VCaP (cell line): Measurements from ENCODE around the gene INAFM1.
A peak's percentile ranks its signal among the peaks of the same experiment; 100 is the strongest.

Source experiments
- H3K27ac ChIP-seq: fragments of 450-650 bp; 2 replicates; pipeline ENCODE4 v1.5.1; 2017
- TF ChIP-seq, protein P1 (sequence below): fragments of 450-650 bp; conservative IDR thresholded peaks from 2 replicates; pipeline ENCODE4 v1.5.1; 2017; ENCODE audit warnings: mild to moderate bottlenecking, moderate library complexity

Gene INAFM1

DNA sequence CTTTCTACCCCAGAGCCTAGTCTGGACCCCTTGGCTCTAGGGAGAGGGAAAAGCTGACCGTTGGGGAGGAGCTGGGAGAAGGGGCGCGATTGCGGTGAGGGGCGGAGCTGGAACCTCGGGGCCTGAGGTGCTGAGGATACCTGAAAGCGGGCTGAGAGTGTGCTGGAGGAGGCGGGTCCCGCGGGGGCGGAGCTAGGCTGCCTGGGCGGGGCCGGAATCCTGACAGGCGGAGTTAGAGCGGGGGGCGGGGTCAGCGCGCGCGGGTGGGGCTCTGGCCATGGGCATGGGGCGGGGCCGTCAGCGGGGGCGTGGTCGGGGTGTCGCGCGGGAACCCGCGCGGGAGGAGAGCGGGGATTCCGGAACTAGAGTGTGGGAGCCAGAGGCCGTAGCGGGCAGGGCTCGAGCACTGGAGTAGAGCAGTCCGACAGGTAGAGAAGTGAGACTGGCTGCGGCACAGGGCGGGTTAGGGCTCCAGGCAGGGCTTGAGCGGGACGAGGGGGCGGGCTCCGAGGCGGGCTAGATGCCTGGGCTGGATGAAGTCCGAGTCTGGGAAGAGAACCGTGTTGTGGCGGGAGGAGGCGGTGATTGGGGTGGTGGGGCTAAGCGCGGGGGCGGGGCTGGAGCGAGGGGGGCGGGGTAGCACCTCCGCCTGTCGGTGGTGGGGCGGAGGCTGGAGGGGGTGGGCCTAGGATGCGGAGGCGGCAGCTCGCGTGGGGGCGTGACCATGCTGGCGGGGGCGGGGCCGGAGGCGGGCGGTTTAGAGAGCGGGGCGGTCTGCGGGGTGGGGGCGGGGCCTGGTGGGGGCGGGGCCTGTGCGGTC lies at the start of gene INAFM1:
INAFM1 (plus strand) TSS at position 815 of the 820 bp plus-strand sequence. CDS start 35 bp downstream, outside the sequence.
- TF ChIP-seq, protein P1, sequence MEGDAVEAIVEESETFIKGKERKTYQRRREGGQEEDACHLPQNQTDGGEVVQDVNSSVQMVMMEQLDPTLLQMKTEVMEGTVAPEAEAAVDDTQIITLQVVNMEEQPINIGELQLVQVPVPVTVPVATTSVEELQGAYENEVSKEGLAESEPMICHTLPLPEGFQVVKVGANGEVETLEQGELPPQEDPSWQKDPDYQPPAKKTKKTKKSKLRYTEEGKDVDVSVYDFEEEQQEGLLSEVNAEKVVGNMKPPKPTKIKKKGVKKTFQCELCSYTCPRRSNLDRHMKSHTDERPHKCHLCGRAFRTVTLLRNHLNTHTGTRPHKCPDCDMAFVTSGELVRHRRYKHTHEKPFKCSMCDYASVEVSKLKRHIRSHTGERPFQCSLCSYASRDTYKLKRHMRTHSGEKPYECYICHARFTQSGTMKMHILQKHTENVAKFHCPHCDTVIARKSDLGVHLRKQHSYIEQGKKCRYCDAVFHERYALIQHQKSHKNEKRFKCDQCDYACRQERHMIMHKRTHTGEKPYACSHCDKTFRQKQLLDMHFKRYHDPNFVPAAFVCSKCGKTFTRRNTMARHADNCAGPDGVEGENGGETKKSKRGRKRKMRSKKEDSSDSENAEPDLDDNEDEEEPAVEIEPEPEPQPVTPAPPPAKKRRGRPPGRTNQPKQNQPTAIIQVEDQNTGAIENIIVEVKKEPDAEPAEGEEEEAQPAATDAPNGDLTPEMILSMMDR, result no peak
- H3K27ac ChIP-seq, result peak within 1 kb of the TSS; percentile 74

- H3K27ac ChIP-seq, result peak overlapping the region; percentile 86
- TF ChIP-seq, protein P1, result peak; percentile 61
Observed at GRCh38 chr19:47225746-47226425, 48.8 kb upstream of the INAFM1 start.

DNA sequence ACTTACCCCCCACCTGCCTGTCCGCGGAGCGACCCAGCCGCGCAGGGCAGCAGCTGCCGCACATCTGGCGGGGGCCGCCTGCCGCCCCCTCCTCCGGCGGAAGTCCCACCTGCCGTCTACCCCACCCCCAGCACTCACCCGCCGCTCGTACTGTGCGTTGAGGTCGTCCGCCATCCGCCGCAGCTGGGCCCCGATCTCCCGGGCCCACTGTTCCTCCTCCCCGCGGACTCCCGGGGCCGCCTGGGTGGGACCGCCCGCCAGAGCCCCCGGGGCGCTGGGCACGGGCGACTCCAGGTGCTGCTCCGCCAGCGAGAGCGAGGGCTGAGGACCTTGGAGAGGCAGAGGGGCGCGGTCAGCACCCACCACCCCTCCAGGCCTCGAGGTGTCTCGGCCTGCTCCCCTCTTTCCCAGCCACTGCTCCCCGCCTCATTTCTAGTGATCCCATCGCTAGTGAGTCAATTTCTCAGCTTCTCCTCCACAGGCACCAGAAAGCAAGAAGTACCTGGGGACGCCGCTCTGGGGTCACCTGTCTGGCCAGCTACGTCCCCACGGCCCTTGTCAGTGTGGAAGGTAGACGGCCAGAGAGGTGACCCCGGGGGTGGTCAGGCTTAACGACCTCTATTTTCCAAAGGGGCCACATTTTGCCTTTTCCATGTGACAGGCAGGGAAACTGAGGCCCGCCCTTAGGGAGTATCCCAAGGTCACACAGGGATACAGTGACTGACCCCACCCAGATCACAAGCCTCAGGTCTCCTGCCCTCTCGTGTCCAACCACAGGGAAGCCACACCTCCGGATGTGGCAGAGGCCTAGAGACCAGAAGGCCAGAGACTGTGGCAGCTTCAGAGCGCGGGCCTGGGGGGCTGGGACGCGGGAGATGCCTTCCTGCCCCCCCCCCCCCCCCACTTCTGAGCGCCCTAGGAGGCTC lies 48.0 kb upstream of the INAFM1 start:
- TF ChIP-seq, protein P1, result no peak
- H3K27ac ChIP-seq, result peak overlapping the region; percentile 86

DNA sequence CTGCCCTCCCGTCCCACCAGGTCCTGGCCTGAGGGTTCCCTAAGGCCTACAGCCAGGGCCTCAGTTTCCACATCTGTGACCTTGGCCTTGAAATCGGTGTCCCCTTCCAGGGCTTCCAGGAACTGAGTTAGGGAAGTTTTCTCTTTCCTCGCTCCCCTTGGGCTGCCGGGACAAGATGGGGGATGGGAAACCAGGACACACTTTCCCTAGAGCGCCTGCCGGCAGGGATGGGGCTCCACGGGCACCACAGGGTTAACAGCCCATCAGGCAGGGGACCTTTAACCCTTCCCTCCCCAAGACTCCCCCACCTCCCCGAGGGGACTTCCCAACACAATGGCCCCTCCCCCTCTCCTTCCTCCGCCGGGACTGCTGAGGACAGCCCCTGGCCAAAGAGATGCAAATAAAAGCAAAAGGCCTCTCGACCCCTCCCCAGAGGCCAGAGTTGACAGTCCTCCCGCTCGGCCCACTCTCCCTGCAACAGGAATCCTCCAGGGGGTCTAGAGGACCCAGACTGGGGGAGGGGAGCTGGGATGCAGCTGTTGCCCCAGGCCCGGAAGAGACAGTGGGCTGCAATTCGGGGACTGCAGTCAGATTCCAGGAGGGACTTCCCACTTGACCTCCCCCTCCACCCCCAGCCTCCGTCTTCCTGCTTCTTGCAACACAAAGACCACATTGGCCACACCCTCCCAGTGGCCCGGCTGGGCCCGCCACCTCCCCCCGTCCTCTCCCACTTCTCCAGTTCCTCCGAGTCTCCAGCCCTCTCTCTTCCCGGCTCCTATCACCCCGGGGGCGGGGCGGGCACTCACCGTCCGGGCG lies 47.1 kb upstream of the INAFM1 start:
- TF ChIP-seq, protein P1, result no peak
- peak overlapping the region; percentile 86; the same call in 1 of the 2 replicates for H3K27ac ChIP-seq

DNA sequence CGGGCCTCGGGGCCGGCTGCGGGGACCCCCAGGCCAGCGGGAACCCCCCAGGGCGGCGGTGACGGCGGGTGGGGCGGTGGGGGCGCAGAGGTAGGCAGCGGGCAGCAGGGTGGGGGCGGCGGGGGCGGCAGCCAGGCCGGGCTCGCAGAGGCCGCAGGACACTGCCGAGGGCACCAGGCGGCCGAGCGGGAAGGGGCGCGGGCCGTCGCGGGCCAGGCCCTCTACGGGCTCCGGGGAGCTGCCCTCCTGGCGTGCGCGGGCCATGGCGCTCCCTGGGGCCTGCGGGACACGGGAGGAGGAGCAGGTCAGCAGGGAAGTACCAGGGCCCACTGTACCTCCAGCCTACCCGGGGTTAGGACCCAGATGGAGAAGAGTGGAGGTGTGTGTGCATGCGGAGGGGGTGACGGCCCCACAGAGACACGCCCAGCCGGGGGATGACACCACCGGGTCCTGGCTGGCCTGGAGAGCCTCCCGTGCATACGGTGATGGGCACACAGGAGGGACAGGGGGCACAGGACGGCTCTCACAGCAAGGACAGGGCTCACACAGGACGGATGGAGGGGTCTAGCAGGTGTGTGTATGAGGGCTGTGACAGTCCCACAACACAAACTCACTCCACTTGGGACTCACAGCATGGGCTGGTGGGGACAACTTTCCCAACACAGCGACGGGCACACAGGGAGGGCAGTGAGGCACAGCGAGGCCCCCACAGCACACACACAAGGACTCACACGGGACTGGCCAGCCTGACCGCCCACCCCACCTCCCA lies 46.3 kb upstream of the INAFM1 start:
- H3K27ac ChIP-seq, result peak overlapping the region; percentile 85; the same call in 1 of the 2 replicates
- TF ChIP-seq, protein P1, result no peak

DNA sequence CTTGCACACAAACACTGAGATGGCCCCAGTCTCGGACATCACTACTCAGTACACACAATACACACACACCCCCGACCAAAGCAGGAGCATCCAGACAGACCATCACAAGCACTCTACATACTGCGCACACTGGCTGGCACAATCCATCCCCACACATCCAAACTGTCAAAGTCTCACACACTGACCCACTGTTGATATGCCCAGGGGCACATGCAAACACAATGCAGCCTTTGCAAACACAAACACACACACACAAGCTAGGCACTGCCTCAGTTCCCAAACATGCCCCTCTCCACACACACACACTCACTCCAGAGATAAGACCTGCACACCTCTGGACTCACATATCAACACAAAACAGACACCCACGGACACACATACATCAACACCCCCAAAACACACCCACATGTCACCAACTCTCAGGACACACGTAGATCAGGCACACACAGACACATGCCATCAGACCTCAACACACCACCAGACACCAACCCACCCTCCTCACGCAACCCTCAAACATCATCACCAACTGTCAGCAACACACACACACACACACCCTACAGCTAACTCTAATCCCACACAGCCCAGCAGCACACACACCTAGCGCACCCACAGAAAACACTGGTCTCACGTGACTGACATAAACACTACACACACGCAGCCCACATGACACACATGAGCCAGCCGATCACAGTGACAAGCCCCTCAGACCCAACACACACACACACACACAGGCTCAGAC lies 45.6 kb upstream of the INAFM1 start:
- TF ChIP-seq, protein P1, result no peak
- peak overlapping the region; percentile 85 for H3K27ac ChIP-seq
